GM12878 (cell line): Measurements from ENCODE around the gene CKS1B. TPM values are rescaled to one million over a fixed set of nuclear protein-coding genes. Genes with fewer than 3 reads are reported as not detected.

Experiments
- ATAC-seq: fragments of 200-7000 bp; cut with Tn5 transposase; 3 replicates; pipeline ENCODE4 v1.9.1; 2020; ENCODE audit warnings: mild to moderate bottlenecking, moderate library complexity
- BruUV-seq: library from RNA; stranded (reverse); fragments of 400-500 nt; replicated peaks from 2 replicates; lab custom pipeline; 2021; lab: Mats Ljungman, UMichigan
- CTCF ChIA-PET: fragments of 300-600 bp; sonication (Branson Sonifier 250); formaldehyde crosslinking; extraction: SDS; loops from one replicate; lab custom pipeline; 2021; ENCODE audit warnings: inconsistent platforms; lab: Yijun Ruan, JAX
- POLR2A ChIA-PET: fragments of 350-600 bp; formaldehyde crosslinking; extraction: SDS; loops from one replicate; lab custom pipeline; 2021; ENCODE audit warnings: inconsistent platforms; lab: Charles Lee
- RAD21 ChIA-PET: fragments of 300-600 bp; sonication (Branson Sonifier 250); formaldehyde crosslinking; loops from one replicate; lab custom pipeline; 2023; ENCODE audit warnings: antibody characterized with exemption; ENCODE audit not compliant: unreplicated experiment; lab: Charles Lee
- SMC1A ChIA-PET: fragments of 300-600 bp; sonication (Branson Sonifier 250); formaldehyde crosslinking; loops from one replicate; lab custom pipeline; 2023; ENCODE audit not compliant: unreplicated experiment, uncharacterized antibody; lab: Charles Lee
- DNase-seq: peaks from one replicate; pipeline ENCODE4 v3.0.0-alpha.2; 2011; ENCODE audit warnings: low read depth, low spot score
- FAIRE-seq: peaks from 3 replicates; lab custom pipeline; 2011; peaks lifted over from hg19 to GRCh38; lab: Jason Lieb, UNC
- H2AFZ ChIP-seq: 2 replicates; pipeline ENCODE4 v1.6.0; 2011; ENCODE audit warnings: low read depth, low read length, control low read depth; ENCODE audit not compliant: control insufficient read depth
- H3K27ac ChIP-seq: 2 replicates; pipeline ENCODE4 v1.5.1; 2011; ENCODE audit warnings: control low read depth; ENCODE audit not compliant: control insufficient read depth, insufficient read depth
- H3K27me3 ChIP-seq, 2 experiments: replicated peaks in 1 of 2; 2 replicates each; pipeline versions ENCODE4 v1.6.0 to v1.6.1; 2011; ENCODE audit warnings: low read length in 1 of 2; ENCODE audit not compliant: control insufficient read depth in 2 of 2, insufficient read depth in 2 of 2
- H3K36me3 ChIP-seq, 2 experiments: 2 replicates each; pipeline ENCODE4 v1.5.1; 2011; ENCODE audit warnings: low read length in 1 of 2; ENCODE audit not compliant: control insufficient read depth in 2 of 2, insufficient read depth in 2 of 2
- H3K4me1 ChIP-seq: 2 replicates; pipeline ENCODE4 v1.6.1; 2011; ENCODE audit warnings: mild to moderate bottlenecking, low read length, moderate library complexity, mixed read lengths; ENCODE audit not compliant: control insufficient read depth, insufficient read depth
- H3K4me2 ChIP-seq: 2 replicates; pipeline ENCODE4 v1.6.0; 2011; ENCODE audit warnings: control low read depth; ENCODE audit not compliant: control insufficient read depth, insufficient read depth
- H3K4me3 ChIP-seq: fragments of 200-600 bp; sonication (generic); 2 replicates; pipeline ENCODE4 v1.5.1; 2016
- H3K79me2 ChIP-seq: 2 replicates; pipeline ENCODE4 v1.6.0; 2011; ENCODE audit warnings: low read length; ENCODE audit not compliant: control insufficient read depth, insufficient read depth
- H3K9ac ChIP-seq: 2 replicates; pipeline ENCODE4 v1.8.0; 2011; ENCODE audit warnings: low read length, control low read depth, mixed read lengths; ENCODE audit not compliant: control insufficient read depth, insufficient read depth
- H3K9me3 ChIP-seq: replicated peaks from 3 replicates; pipeline ENCODE4 v1.5.1; 2011; ENCODE audit warnings: mild to moderate bottlenecking, low read length; ENCODE audit not compliant: control insufficient read depth, insufficient read depth
- H4K20me1 ChIP-seq: 2 replicates; pipeline ENCODE4 v1.6.0; 2011; ENCODE audit not compliant: control insufficient read depth, insufficient read depth
- CHD2 ChIP-seq: IDR thresholded peaks from 2 replicates; pipeline ENCODE4 v1.6.1; 2011; ENCODE audit warnings: low read depth, low read length, improper control_type of control experiment, borderline replicate concordance
- CTCF ChIP-seq, 3 experiments: IDR thresholded peaks in 2 of 3; conservative IDR thresholded peaks in 1 of 3; 2 replicates each; pipeline ENCODE4 v1.5.1; 2011; ENCODE audit warnings: low read depth in 3 of 3, low read length in 3 of 3, mild to moderate bottlenecking in 3 of 3, control low read depth in 2 of 3, moderate library complexity in 2 of 3, inconsistent platforms in 1 of 3, mixed read lengths in 1 of 3; ENCODE audit not compliant: control insufficient read depth in 2 of 3, insufficient read depth in 1 of 3; ENCODE audit errors: extremely low read depth in 1 of 3
- WGBS: methylation state at CpG from one replicate; pipeline ENCODE4 v1.1.6; 2016; ENCODE audit warnings: low lambda C conversion rate; ENCODE audit not compliant: insufficient replicate concordance, insufficient coverage; ENCODE audit errors: missing lambda C conversion rate; 5-methylcytosine and 5-hydroxymethylcytosine counted together
- in situ Hi-C: fragments of 300-500 bp; cut with MboI; formaldehyde crosslinking; loops from 9 replicates; pipeline ENCODE4 v1.14.3; 2018; ENCODE audit warnings: mixed read lengths
- intact Hi-C: fragments of 100-400 bp; cut with micrococcal nuclease; formaldehyde crosslinking; loops from one replicate; pipeline ENCODE4 v1.14.2; 2022; ENCODE audit not compliant: unreplicated experiment
- polyA plus RNA-seq, 11 experiments: library from polyadenylated mRNA; depleted of rRNA in 4 of 11; unstranded in 6 of 11; stranded (reverse) in 5 of 11; fragments of >200 nt; fragmentation: Nextera tagmentation in 4 of 11; fragmentation: Illumina TruSeq in 1 of 11; extraction: Ambion mirVana in 4 of 11; extraction: Trizol in 1 of 11; gene quantifications; 1 replicate in 1 of 11; 2 replicates in 10 of 11; pipeline versions ENCODE4 v1.2.1 to v1.2.3, GENCODE V29; 2011 to 2016; ENCODE audit warnings: inconsistent platforms in 2 of 11, missing spikeins in 2 of 11, low read depth in 1 of 11
- total RNA-seq, 4 experiments: library from RNA; depleted of rRNA in 3 of 4; stranded (reverse); fragments of >200 nt in 3 of 4; fragmentation: Illumina TruSeq in 1 of 4; extraction: Trizol in 1 of 4; gene quantifications; 2 replicates each; pipeline versions ENCODE4 v1.2.1 to v1.2.3, GENCODE V29; 2013 to 2021

CKS1B gene
- total and polyA plus RNA-seq, 10 of the 15 experiments (the other 5 are each of a cell fraction or from before 2014, with no cell fraction given) = 125 to 608 (median 364) TPM

- Histone ChIP-seq H3K4me1 (peaks cover 12% of the 10 kb centered on the region), H3K4me2 (peak overlapping the region; percentile 94), H3K36me3 (no peaks in the 10 kb centered on the region), H3K9ac (no peak overlapping the region; the same call in 1 of the 2 replicates), H3K9me3 (no peaks in the 10 kb centered on the region), H3K27me3 (no peaks in the 10 kb centered on the region), H3K27ac (no peak overlapping the region), H3K79me2 (peaks cover 11% of the 10 kb centered on the region), H4K20me1 (no peaks in the 10 kb centered on the region), H2AFZ (no peak overlapping the region), H3K4me3 (peak overlapping the region; percentile 89; the same call in 1 of the 2 replicates)
- 85% methylated on average over 15 of the region's 16 CpGs for WGBS
- BruUV-seq = no TSS peak
- FAIRE-seq (peak; percentile 56), DNase-seq (no peak), ATAC-seq (no peak)
- ChIA-PET RAD21 (interaction anchor here (0.7 to 3.0 kb wide), 19 partner anchors 14 to 519 kb away, joined by 3 to 24 read pairs (median 4); partner anchors contain the start of genes ADAM15, FLAD1, PBXIP1 and PMVK), CTCF (interaction anchor here (0.6 to 11.0 kb wide), 26 partner anchors 9 to 777 kb away, joined by 3 to 226 read pairs (median 4); partner anchors contain the start of genes CKS1B, FLAD1, KCNN3 and KRTCAP2), POLR2A (interaction anchor here (0.6 to 3.4 kb wide), 11 partner anchors 14 to 442 kb away, joined by 3 to 36 read pairs (median 5); partner anchors contain the start of genes CKS1B, FLAD1, PBXIP1 and PYGO2), SMC1A (interaction anchor here (0.6 to 8.1 kb wide), 9 partner anchors 10 to 46 kb away, joined by 3 to 69 read pairs (median 5); partner anchors contain the start of genes CKS1B, FLAD1, PYGO2 and SHC1)
- TF ChIP-seq CHD2 (no peak), CTCF (IDR thresholded peaks at IDR 0.05 in 2 of 3, conservative IDR thresholded peaks at IDR 0.05 in 1 of 3; ENCODE audit: control insufficient read depth in 2 of 3, extremely low read depth in 1 of 3, insufficient read depth in 1 of 3, low read depth in 3 of 3, low read length in 3 of 3) (peak in 2 of 3 experiments; percentile 19; a peak in 3 of 6 replicates)
- intact Hi-C loops = loop anchor here (2.0 kb wide), 1 partner anchor 15 kb away; the partner anchor contains the start of gene FLAD1
- in situ Hi-C loops = no loop called here
Observed at GRCh38 chr1:154998201-154998780, 23.8 kb downstream of the CKS1B start.
